ENCODE measurements around the gene TLDC2.
A peak's percentile ranks its signal among the peaks of the same experiment; 100 is the strongest.
"Not testable (repeated sequence)": the region's sequence is repeated elsewhere in the genome, so short reads cannot be mapped to it uniquely, and the experiment has no call there.

The TLDC2 gene

DNA sequence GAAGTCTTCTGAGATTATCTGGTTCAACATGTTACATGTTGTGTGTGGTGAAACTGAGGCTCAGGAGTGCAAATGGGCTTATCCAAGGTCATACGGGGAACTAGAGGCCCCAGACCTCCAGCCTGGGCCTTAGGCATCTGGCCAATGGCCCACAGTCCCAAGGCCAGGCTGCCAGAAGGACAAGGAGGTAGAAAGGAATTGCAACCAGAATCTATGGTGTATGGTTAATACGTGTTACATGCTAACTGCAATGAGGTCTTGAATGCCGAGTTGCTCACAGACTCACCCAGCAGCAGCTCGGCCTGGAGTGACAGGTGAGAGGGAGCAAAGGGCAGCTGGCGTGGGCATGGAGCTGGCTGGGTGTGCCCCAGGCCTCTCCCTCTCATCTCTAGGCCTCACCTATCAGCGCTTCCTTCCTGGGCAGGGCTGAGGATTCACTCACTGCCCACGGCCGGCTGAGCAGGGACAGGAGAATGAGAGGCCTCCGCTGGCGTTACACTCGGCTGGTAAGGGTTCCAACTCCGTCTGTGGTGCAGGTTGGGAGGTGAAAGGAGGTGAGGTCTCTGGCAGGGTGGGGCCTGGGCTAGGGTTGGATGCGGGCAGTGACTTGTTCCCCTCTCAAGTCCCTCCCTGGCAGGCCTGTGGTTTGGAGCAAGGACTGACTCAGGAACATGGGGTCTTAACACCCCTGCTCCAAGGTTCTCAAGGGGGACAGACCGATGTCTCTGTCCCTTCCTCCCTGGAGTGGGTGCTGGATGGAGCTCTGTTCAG is at the start of gene TLDC2:
Gene TLDC2, plus strand, starts transcription at position 437 of the 771 bp plus-strand sequence. Its CDS starts 37 bp downstream, at position 474.
- no peak for DNase-seq

DNA sequence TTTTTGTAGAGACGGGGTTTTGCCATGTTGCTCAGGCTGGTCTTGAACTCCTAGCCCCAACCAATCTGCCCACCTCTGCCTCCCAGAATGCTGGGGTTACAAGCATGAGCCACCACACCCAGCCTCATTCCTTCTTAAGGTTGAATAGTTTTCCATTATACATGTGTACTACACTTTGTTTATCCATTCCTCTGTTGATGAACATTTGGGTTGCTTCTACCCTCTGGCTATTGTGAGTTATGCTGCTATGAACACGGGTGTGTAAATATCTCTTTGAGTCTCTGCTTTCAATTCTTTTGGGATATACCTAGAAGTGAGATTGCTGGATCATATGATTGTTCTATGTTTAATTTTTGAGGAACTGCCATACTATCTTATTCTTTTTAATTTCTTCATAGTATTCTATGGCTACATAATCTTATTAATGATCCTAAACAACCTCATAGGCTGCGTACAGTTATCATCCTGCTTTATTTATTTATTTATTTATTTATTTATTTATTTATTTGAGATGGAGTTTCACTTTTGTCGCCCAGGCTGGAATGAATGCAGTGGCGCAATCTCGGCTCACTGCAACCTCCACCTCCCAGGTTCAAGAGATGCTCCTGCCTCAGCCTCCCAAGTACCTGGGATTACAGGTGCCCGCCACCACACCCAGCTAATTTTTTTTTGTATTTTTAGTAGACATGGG is 49.2 kb upstream of the TLDC2 start:
- no peak for DNase-seq

DNA sequence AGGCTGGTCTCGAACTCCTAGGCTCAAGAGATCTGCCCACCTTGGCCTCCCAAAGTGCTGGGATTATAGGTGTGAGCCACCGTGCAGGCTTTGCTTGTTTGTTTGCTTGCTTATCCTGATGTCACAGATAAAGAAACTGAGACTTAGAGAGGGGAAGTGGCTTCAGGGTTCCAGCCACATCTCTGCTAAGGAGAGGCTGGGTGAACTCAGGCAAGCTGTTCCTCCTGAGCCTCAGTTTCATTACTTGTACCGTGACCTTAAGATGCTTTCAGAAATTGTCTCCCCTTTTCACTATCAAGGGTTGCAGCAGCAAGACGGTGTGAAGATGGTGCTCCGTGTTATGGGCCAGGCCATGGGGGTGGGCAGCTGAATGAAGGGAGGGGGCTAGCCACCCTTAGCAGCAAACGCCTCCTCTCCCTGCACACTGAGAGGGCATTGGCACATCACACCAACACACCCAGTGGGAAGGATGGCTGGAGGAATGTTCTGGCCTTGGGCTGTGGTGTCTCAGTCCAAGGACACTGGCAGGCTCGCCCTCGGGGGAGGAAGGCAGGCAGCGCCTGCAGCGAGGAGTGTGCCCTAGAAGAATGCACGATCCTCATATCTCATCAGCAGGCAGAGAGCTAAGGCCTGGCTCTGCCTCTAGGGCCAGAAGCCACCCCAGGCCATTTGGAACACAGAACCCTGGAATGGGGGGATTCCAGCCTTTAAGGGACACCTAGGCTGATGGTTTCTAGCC is 48.2 kb upstream of the TLDC2 start:
- no peak for DNase-seq

DNA sequence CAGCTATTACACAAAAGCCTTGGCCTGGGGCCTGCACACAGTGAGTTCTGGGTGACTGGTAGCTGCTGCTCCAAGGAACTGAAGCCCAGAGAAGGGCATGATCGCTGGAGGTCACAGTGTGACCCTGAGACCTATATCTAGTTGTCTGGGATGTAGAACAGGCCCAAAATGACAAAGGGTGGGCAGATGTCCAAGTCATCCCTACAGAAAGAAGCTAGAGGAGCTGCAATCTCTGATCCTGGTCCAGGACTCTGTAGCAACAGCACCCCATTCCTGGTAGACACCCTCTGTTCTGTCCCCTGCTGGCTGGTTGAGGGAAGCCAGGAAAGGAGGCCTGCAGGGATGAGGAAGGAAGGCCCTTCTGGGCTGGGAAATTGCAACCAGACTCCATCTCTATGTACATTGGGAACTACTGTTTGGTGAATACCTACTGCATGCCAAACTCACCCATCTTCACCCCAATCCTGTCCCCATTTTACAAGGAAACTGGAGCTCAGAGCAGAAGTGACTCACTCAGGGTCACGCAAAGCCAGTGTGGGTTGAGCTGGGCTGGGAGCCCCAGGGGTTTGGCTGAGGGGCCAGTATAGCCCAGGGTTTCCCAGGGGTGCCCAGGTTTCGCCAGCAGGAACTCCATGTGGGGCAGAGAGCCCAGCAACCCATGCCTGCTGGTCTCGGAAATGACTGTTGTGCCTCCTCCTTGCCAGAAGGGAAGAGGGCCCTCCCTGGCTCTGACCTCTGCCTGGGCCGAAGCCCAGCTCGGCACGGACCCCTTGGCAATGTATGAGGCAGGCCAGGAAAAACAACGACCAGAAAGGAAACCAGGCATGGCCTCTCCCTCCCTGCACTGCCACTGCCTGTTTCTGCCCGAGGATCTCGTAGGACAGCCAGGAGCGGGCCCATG is 44.9 kb upstream of the TLDC2 start:
- DNase-seq = peak; percentile 36 to 60

DNA sequence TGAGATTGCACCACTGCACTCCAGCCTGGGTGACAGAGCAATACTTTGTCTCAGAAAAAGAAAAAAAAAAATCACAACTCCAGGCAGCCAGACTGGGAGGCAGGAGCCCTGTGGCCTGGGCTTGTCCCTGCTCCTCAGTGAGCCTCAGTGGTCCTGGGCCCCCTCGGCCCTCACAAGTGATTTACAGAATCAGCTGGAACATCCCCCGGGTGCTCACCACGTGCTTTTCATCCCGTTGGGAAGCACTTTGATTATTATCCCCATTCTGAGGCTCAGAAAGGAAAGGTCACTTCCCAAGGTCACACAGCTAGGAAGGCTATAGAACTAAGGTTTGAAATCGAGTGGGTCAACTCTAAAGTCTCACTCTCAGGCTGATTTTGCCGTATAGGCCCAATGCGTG is 43.1 kb upstream of the TLDC2 start:
- DNase-seq = no peak

DNA sequence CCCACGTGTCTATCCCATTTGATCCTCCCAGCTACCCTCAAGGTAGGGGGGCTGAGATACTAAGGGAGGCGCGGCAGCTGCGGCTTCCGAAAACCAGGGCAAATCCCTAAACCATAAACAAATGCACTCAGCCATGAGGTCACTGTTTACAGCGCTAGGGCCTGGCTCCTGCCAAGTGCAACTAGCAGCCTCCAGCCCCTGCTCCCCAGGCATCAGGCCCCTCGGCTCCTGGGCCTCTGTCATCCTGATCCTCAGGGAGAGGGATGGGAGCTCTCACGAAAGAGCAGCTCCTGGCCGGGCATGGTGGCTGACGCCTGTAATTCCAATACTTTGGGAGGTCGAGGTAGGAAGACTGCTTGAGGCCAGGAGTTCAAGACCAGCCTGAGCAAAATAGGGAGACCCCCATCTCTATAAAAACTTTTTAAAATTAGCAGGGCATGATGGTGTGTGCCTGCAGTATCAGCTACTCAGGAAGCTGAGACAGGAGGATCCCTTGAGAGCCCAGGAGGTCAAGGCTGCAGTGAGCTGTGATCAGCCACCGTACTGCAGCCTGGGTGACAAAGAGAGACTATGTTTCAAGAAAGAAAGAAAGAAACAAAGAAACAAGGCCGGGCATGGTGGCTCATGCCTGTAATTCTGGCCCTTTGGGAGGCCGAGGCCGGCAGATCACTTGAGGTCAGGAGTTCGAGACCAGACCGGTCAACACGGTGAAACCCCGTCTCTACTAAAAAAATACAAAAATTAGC is 42.5 kb upstream of the TLDC2 start:
- DNase-seq = peak in 1 of 2 donors; percentile 33

DNA sequence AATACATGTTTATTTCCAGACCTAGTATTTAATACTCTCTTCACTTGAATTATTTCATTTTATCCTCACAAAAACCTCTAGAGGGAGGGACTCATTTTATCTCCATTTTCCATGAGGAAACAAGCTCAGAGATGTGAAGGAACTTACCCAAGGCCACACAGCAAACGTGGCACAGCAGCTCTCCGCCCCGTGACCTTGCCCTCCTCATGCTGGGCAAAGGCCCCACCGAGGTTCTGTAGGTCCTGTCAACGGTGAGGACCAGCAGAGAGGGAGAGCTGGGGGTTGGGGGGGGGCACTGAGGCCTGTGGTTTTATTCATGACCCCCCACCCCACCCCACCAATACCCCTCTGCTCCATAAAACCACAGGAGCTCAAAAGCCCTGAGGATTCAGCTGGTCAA is 40.9 kb upstream of the TLDC2 start:
- no peak for DNase-seq

DNA sequence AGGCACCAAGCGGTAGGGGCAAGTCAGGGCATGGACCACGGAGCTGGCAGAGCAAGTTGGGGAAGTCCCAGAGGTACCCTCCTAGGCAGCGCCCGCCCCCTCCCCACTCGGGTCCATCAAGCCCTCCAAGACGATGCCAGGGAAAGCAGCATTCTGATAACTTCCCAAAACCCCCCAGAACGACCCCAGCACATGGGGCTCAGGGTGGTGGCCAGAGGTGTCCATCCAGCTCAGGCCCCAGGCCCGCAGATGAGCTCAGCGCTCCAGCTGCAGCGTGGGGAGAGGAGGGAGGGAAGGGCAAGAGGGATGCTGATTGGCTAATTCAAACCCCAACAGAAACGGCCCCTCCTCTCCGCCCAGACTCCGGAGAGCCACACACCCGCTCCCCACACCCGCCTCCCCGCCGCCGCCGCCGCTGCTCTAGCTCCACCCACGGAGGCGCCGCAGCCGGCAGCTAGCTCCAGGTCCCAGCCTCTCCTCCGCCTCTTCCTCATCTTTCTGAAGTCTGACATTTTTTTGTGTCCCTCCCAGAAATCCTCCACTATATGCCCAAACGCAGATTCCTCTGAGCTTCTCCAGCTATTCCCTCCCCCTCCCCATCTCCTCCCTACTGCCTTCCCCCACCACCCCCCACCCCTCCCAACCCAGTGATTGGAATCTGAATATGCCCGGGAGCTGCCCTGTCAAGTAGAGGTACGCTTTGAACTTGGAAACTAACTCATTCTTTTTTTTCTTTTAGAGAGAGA is 40.3 kb upstream of the TLDC2 start:
- peak; percentile 91 to 96 for DNase-seq

DNA sequence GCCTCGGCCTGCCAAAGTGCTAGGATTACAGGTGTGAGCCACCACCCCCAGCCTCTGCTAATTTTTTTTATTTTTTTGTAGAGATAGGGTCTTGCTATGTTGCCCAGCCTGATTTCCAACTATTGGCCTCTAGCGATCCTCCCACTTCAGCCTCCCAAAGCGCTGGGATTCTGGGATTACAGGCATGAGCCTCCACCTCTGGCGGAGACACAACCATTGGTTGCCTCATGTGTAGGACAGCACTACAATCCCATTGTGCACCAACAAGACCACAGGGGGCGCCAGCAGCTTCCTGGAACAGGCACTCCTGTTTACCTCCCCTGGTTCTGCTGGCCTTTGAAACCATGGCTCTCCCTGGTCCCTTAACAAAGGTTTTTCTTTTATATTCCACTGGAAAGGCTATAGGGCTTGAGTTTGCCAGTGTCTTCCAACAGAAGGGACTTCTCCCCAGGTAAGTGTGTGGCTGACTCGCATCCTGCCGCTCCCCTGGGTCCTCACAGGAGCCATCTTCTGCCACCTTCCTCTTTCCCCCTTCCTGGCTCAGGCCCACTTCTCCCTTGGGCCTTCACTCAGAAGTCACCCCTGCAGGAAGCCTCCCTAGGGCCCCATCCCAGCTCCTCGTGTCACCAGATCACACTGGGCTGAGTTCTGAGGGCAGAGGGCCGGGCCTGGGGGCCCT is 39.2 kb upstream of the TLDC2 start:
- peak in 1 of 2 donors; percentile 46 for DNase-seq

DNA sequence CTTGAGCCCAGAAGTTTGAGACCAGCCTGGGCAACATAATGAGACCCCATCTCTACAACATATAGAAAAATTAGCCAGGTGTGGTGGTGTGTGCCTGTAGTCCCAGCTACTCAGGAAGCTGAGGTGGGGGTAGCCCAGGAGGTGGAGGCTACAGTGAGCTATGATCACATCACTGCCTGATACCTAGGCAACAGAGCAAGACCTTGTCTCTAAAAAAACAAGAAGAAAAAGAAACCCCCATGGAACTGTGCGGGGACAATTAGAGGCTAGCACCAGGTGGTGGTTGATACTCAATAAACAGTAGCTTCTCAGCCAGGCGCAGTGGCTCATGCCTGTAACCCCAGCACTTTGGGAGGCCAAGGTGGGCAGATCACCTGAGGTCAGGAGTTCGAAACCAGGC is 37.6 kb upstream of the TLDC2 start:
- DNase-seq = not testable (repeated sequence)

DNA sequence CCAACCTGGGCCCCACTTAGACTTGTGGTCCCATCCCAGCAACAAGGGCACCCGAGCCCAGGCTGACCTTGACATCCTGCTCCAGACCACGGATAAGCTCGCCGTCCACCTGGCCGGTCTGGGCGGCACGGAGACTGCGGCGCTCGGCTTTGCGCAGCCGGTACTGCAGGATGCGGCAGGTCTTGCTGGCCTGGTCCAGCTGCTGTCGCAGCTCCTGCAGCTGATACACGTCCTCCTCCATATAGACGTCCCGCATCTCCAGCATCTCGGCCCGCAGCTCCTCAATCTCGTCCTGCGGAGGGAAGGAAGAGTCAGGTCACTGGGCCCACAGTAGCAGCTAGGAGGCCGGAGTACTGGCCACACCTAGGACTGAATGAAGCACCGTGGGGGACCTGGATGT is 36.8 kb upstream of the TLDC2 start:
- DNase-seq = no peak

DNA sequence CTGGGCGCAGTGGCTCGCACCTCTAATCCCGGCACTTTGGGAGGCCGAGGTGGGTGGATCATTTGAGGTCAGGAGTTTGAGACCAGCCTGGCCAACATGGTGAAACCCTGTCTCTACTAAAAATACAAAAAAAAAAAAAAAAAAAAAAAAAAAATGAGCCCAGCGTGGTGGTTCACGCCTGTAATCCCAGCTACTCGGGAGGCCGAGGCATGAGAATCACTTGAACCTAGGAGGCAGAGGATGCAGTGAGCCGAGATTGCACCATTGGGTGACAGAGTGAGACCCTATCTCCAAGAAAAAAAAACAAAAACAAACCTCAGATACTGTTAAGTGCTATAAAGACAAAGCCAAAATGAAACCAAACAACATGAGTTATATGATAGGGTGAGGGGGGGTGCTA is 34.9 kb upstream of the TLDC2 start:
- not testable (repeated sequence) for DNase-seq

DNA sequence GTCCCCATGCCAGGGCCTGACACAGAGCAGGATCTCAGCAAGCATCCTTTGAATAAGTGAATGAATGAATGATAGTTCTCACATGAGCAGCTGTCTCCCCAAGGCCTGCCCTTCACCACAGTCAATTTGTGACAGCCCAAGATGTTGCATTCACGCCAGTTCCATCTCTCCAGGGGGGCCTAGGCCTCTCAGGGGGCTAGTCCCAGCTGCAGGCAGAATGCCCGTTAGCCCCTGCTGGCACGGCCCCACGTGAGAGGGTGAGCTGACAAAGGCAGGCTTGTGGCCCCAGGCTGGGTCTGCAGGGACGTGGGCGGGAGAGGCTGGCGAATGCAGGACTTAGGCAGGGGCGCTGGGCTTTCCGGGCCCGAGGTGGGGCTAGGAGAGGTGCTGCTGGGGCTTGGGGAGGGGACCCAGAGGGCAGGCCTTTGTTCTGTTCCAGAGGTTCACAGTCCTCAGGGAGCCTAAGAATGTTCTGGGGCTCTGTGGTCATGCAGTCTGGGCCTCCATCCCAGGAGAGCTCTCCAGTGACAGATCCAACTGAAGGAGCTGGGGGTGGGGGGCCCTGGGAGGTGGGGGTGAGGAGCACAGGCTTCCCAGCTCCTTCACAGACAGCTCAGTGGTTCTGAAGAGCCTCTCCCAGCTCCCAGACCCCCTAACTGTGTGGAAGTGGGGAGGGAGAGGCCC is 30.5 kb upstream of the TLDC2 start:
- DNase-seq = peak in 1 of 2 donors; percentile 76

DNA sequence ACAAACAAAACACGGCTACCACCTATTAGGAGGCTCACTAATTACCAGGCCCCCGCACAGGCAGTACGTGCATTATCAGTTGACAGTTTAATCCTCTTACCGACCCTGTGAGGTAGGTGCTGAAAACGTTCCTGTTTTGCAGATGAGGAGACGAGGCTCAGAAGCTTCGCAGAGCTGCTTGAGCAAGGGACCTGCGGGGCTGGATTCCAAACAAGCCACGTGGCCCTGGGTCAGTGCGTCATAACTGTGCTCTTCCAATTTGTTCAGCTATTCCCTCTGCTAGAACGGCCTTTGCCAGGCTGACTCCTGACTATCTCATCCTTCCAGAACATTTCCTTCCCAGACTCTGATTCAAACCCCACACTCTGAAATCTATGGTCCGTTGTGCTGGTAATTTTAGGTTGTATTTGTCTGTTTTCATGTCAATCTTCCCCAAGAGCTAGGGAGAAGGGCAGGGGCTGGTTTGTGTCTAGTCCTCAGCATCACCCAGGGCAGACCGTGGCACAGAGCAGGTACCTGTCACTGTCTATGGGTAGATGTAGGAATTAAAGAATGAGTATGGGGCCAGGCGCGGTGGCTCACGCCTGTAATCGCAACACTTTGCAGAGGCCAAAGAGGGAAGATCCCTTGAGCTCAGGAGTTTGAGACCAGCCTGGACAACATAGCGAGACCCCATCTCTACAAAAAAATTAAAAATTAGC is 28.8 kb upstream of the TLDC2 start:
- DNase-seq = peak; percentile 57 to 60

DNA sequence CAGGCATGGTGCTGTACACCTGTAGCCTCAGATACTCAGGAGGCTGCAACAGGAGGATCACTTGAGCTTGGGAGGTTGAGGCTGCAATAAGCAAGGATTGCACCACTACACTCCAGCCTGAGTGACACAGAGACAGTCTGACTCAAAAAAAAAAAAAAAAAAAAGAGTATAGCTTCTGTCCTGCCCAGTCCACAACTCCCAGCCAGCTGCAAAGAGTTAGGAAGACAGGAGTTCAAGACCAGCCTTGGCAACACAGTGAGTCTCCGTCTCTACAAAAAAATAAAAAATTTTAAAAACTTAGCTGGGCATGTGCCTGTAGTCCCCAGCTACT is 28.3 kb upstream of the TLDC2 start:
- no peak for DNase-seq

DNA sequence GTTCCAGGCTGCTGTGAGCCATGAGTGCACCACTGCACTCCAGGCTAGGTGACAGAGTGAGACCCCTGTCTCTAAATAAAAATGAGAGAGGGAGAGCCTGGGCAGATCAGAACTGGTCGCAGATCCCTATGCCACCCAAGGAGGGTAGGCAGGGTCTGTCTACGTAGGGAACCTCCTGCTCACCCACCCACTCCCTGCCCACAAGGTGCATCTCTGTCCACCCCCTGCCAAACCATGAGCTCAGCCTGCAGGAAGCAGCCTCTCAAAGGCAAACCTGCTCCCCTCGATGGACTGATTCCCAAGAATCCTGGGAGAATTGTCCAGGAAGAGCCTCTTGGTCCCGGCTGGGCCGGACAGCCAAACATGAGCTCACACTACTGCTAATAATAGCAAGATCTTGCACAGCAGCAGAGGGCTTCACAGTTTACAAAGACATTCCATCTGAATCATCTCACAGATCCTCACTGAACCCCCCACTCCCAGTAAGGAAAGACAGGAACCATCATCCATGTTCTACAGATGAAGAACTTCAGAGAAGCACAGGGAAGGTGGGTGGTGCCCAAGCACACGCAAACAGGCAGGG is 27.8 kb upstream of the TLDC2 start:
- DNase-seq = no peak

DNA sequence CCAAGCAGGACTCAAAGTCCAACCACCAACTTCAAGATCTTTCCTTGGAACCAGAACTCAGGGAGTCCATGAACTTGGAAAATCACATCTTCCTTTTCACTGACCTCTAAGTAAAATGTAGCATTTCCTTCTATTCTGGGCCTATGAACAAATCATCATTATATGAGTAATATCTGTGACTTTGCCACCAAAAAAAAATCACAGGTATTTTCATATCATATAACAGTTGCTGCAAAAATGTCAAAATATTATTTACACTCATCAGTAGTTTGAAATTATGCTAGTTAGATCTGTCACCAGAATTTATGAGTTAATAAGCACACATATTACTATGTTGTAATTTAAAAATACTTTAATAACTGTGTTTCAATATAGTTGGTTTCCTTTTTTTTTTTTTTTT is 27.3 kb upstream of the TLDC2 start:
- DNase-seq = no peak

DNA sequence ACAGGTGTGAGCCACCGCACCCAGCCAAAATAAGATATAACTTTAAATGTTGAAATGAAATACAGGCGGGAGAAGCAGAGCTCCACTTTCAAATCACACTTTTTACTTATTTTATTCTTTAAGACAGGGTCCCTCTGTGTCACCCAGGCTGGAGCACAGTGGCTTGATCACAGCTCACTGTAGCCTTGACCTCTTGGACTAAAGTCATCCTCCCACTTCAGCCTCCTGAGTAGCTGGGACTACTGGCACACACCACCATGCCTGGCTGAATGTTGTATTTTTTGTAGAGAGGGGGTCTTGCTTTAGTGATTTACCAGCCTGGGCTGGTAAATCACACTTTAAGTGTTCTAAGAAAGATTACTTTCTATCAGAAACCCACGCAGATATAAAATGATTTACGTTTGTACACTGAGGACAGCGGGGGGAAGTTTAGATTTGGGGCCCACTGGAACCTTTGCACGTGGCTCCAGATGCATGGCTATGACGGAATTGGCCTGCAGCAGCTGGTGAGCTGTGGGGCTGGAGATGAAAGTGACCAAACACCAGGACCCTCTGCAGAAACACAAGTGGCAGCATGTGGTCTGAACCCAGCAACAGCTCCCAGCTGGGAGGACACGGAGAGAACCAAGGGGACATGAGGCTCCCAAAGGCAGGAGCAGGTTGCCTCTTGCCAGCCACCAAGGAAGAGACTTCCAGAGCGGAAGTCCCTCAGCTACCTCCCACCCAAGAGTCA is 26.4 kb upstream of the TLDC2 start:
- DNase-seq = no peak
